ENCODE data around the gene ZSCAN4.

ZSCAN4 gene

GRCh38 chr19:57668635-57669034 lies at the start of gene ZSCAN4:
Gene ZSCAN4, plus strand, starts transcription at chr19:57668935. Its CDS starts 7,211 bp downstream, at chr19:57676146.
- no peak for DNase-seq

GRCh38 chr19:57620673-57621348 lies 47.9 kb upstream of the ZSCAN4 start:
- no peak for DNase-seq

- no peak for DNase-seq
Measured at GRCh38 chr19:57623091-57623490, 45.6 kb upstream of the ZSCAN4 start.

GRCh38 chr19:57632987-57633831 lies 35.5 kb upstream of the ZSCAN4 start, which contains the start of gene ZNF211:
Gene ZNF211, plus strand, starts transcription at chr19:57633168. Its CDS starts 179 bp downstream, at chr19:57633347.
- DNase-seq: peak; percentile 89

- DNase-seq: no peak
Measured at GRCh38 chr19:57633832-57634131, 35.0 kb upstream of the ZSCAN4 start.

- no peak for DNase-seq
Measured at GRCh38 chr19:57637379-57637778, 31.4 kb upstream of the ZSCAN4 start.

GRCh38 chr19:57641715-57642234 lies 27.0 kb upstream of the ZSCAN4 start:
- DNase-seq: no peak

GRCh38 chr19:57642396-57643046 lies 26.2 kb upstream of the ZSCAN4 start:
- no peak for DNase-seq

GRCh38 chr19:57643734-57644133 lies 25.0 kb upstream of the ZSCAN4 start:
- DNase-seq: no peak

GRCh38 chr19:57648331-57649003 lies 20.3 kb upstream of the ZSCAN4 start:
- DNase-seq: no peak

GRCh38 chr19:57651654-57651996 lies 17.1 kb upstream of the ZSCAN4 start:
- DNase-seq: no peak

- no peak for DNase-seq
Measured at GRCh38 chr19:57653689-57654088, 15.0 kb upstream of the ZSCAN4 start.

GRCh38 chr19:57655443-57655842 lies 13.3 kb upstream of the ZSCAN4 start:
- DNase-seq: no peak

GRCh38 chr19:57656346-57656745 lies 12.4 kb upstream of the ZSCAN4 start:
- no peak for DNase-seq

- DNase-seq: no peak
Measured at GRCh38 chr19:57664269-57665127, 4.2 kb upstream of the ZSCAN4 start.

- no peak for DNase-seq
Measured at GRCh38 chr19:57665261-57665806, 3.4 kb upstream of the ZSCAN4 start.

- no peak for DNase-seq
Measured at GRCh38 chr19:57667228-57667627, 1.5 kb upstream of the ZSCAN4 start.

- no peak for DNase-seq
Measured at GRCh38 chr19:57671124-57671895, 2.6 kb downstream of the ZSCAN4 start.

- no peak for DNase-seq
Measured at GRCh38 chr19:57672466-57672865, 3.7 kb downstream of the ZSCAN4 start.

- DNase-seq: no peak
Measured at GRCh38 chr19:57675881-57676280, 7.1 kb downstream of the ZSCAN4 start.

- no peak for DNase-seq
Measured at GRCh38 chr19:57682226-57682766, 13.6 kb downstream of the ZSCAN4 start.
